Keratinocyte (primary cell): ENCODE data around the gene C20orf173. TPM values are rescaled to one million over a fixed set of nuclear protein-coding genes. Genes with fewer than 3 reads are reported as not detected.

Experiments
- DNase-seq: peaks from one replicate; pipeline ENCODE4 v3.0.0-alpha.2; 2011; ENCODE audit warnings: low read depth, missing footprints, low spot score
- FAIRE-seq: peaks from 2 replicates; lab custom pipeline; 2011; peaks lifted over from hg19 to GRCh38; lab: Jason Lieb, UNC
- H2AFZ ChIP-seq: 2 replicates; pipeline ENCODE4 v1.6.0; 2012; ENCODE audit warnings: low read length, control low read depth, inconsistent platforms; ENCODE audit not compliant: control insufficient read depth
- H3K27ac ChIP-seq: 2 replicates; pipeline ENCODE4 v1.5.1; 2011; ENCODE audit warnings: low read length; ENCODE audit not compliant: control insufficient read depth, insufficient read depth
- H3K27me3 ChIP-seq: 3 replicates; pipeline ENCODE4 v1.6.0; 2011; ENCODE audit warnings: low read length; ENCODE audit not compliant: control insufficient read depth, insufficient read depth; ENCODE audit errors: extremely low read depth
- H3K36me3 ChIP-seq, 2 experiments: 2 replicates in 1 of 2; 3 replicates in 1 of 2; pipeline ENCODE4 v1.5.1; 2011; ENCODE audit warnings: low read length in 2 of 2, mild to moderate bottlenecking in 1 of 2; ENCODE audit not compliant: control insufficient read depth in 2 of 2, insufficient read depth in 2 of 2; ENCODE audit errors: extremely low read depth in 1 of 2
- H3K4me1 ChIP-seq: 3 replicates; pipeline ENCODE4 v1.5.1; 2011; ENCODE audit warnings: low read length; ENCODE audit not compliant: control insufficient read depth, insufficient read depth; ENCODE audit errors: extremely low read depth
- H3K4me2 ChIP-seq: 3 replicates; pipeline ENCODE4 v1.6.0; 2011; ENCODE audit warnings: low read depth, low read length; ENCODE audit not compliant: control insufficient read depth, insufficient read depth; ENCODE audit errors: extremely low read depth
- H3K4me3 ChIP-seq, 3 experiments: fragments of 200-600 bp in 1 of 3; sonication (generic) in 1 of 3; 2 replicates in 2 of 3; 3 replicates in 1 of 3; pipeline ENCODE4 v1.5.1; 2011 to 2016; ENCODE audit warnings: low read length in 3 of 3, mild to moderate bottlenecking in 3 of 3, control low read depth in 2 of 3, inconsistent platforms in 1 of 3, low read depth in 1 of 3, mixed read lengths in 1 of 3, mixed run types in 1 of 3, moderate library complexity in 1 of 3; ENCODE audit not compliant: control insufficient read depth in 2 of 3, insufficient read depth in 2 of 3; ENCODE audit errors: extremely low read depth in 1 of 3
- H3K79me2 ChIP-seq: 2 replicates; pipeline ENCODE4 v1.6.0; 2012; ENCODE audit warnings: low read length; ENCODE audit not compliant: control insufficient read depth, insufficient read depth
- H3K9ac ChIP-seq: 3 replicates; pipeline ENCODE4 v1.6.0; 2011; ENCODE audit warnings: low read length; ENCODE audit not compliant: control insufficient read depth, insufficient read depth; ENCODE audit errors: extremely low read depth
- H3K9me1 ChIP-seq: 3 replicates; pipeline ENCODE4 v1.6.0; 2011; ENCODE audit warnings: low read length; ENCODE audit not compliant: control insufficient read depth, insufficient read depth; ENCODE audit errors: extremely low read depth
- H3K9me3 ChIP-seq: 2 replicates; pipeline ENCODE4 v1.5.1; 2012; ENCODE audit warnings: low read depth, low read length; ENCODE audit not compliant: control insufficient read depth
- H4K20me1 ChIP-seq: 3 replicates; pipeline ENCODE4 v1.6.0; 2011; ENCODE audit warnings: low read length; ENCODE audit not compliant: control insufficient read depth, insufficient read depth; ENCODE audit errors: extremely low read depth
- EZH2 ChIP-seq: IDR thresholded peaks from one replicate; pipeline ENCODE4 v1.6.1; 2012; ENCODE audit warnings: inconsistent platforms, mild to moderate bottlenecking, low read length, moderate library complexity
- dilution Hi-C: fragments of 300-500 bp; cut with MboI; formaldehyde crosslinking; loops from one replicate; pipeline ENCODE4 v1.7.0; 2020; ENCODE audit warnings: low sequenced_read_pairs; ENCODE audit not compliant: extremely low pct_ligation_motif_present
- polyA plus RNA-seq, 5 experiments: library from polyadenylated mRNA; depleted of rRNA in 3 of 5; stranded (reverse) in 3 of 5; stranded (forward) in 1 of 5; unstranded in 1 of 5; fragments of >200 nt; gene quantifications; 1 replicate in 1 of 5; 2 replicates in 3 of 5; 3 replicates in 1 of 5; pipeline versions ENCODE4 v1.2.1 to v1.2.3, GENCODE V29; 2011 to 2012; ENCODE audit warnings: missing spikeins in 2 of 5, low read depth in 1 of 5, low replicate concordance in 1 of 5
- TF ChIP-seq, protein P1 (sequence below), 3 experiments: IDR thresholded peaks in 1 of 3; conservative IDR thresholded peaks in 1 of 3; optimal IDR thresholded peaks in 1 of 3; 2 replicates in 2 of 3; 3 replicates in 1 of 3; pipeline versions ENCODE3 to v1.5.1; 2011; ENCODE audit warnings: low read length in 3 of 3, mild to moderate bottlenecking in 3 of 3, moderate library complexity in 2 of 3, control low read depth in 1 of 3, inconsistent platforms in 1 of 3; ENCODE audit not compliant: insufficient read depth in 2 of 3; ENCODE audit errors: extremely low read depth in 1 of 3

The C20orf173 gene
- polyA plus RNA-seq, 1 donor (not counting 4 experiments of a cell fraction or from before 2014, with no cell fraction given), result not detected

DNA sequence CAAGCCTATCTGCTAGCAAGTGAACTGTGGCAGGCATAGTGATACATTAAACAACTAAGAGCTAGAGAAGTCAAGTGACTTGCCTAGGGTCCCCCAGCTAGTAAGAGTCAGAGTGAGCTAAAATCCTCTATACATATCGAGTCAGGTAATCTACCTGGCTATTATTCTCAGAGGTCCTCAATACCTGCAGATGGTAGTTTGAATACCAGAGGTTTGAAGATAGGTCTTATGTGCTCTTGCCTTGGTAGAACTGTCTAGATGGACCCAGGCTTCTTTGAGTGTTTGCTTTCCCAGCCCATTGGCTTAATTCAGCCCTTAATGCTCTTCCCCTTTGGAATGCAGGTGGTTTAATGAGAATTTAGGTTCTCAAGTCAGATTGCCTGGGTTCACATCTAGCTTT, 13.5 kb upstream of the C20orf173 start:
- FAIRE-seq, result no peak
- peaks cover 11 to 12% of the 10 kb centered on the region in 2 experiments for H3K36me3 ChIP-seq
- H3K4me3 ChIP-seq, result no peak overlapping the region
- no peaks in the 10 kb centered on the region for H3K27me3 ChIP-seq
- H4K20me1 ChIP-seq, result no peaks in the 10 kb centered on the region
- H3K4me2 ChIP-seq, result peak overlapping the region; percentile 82
- DNase-seq, result no peak
- dilution Hi-C loops, result no loop called here
- no peak overlapping the region for H3K27ac ChIP-seq
- H3K9me3 ChIP-seq, result no peaks in the 10 kb centered on the region
- peak overlapping the region; percentile 91 for H3K9ac ChIP-seq
- peaks cover 2% of the 10 kb centered on the region for H3K9me1 ChIP-seq
- H3K4me1 ChIP-seq, result peaks cover 13% of the 10 kb centered on the region
- H3K79me2 ChIP-seq, result peaks cover 5% of the 10 kb centered on the region
- H2AFZ ChIP-seq, result no peak overlapping the region
- no peak for TF ChIP-seq EZH2

DNA sequence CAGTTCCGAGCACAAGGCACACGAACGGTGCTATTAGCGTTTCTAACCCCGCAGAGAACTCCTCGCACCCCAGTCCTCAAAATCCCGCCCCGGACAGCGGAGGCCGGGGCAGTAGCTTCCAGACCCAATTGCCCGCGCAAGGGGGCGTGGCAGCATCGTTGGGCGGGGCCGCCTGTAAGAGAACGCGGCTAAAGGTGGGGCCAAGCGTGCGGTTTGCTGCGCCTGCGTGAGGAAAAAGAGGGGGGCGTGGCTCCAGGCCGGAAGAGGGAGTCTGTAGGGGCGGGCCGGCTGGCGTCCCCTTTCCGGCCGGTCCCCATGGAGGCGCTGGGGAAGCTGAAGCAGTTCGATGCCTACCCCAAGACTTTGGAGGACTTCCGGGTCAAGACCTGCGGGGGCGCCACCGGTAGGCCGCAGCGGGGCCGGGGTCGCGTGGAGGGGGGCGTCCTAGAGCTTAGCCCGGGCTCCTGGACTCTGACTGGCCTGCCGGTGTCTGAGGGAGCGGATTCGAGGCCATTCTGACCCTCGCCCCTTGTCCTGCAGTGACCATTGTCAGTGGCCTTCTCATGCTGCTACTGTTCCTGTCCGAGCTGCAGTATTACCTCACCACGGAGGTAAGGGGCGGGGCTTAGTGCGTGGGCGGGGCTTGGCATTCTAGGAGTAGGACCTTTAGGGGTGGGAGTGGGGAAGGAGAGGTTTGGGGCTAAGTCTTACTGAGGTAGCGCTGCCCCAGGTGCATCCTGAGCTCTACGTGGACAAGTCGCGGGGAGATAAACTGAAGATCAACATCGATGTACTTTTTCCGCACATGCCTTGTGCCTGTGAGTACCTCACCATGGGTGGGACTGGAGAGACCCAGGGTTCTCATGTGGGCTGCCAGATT, 12.6 kb upstream of the C20orf173 start, which contains the start of gene ERGIC3:
ERGIC3 (plus strand) TSS at position 296 of the 880 bp plus-strand sequence; CDS start at position 316, 20 bp downstream.
- peak within 1 kb of the TSS; percentile 91 for H3K9ac ChIP-seq
- H2AFZ ChIP-seq, result peak within 1 kb of the TSS; percentile 92
- peaks cover 13% of the 10 kb centered on the region for H3K4me1 ChIP-seq
- peak within 1 kb of the TSS; percentile 81 for H3K27ac ChIP-seq
- H3K9me1 ChIP-seq, result peaks cover 2% of the 10 kb centered on the region
- H3K79me2 ChIP-seq, result peaks cover 5% of the 10 kb centered on the region
- TF ChIP-seq, protein P1, sequence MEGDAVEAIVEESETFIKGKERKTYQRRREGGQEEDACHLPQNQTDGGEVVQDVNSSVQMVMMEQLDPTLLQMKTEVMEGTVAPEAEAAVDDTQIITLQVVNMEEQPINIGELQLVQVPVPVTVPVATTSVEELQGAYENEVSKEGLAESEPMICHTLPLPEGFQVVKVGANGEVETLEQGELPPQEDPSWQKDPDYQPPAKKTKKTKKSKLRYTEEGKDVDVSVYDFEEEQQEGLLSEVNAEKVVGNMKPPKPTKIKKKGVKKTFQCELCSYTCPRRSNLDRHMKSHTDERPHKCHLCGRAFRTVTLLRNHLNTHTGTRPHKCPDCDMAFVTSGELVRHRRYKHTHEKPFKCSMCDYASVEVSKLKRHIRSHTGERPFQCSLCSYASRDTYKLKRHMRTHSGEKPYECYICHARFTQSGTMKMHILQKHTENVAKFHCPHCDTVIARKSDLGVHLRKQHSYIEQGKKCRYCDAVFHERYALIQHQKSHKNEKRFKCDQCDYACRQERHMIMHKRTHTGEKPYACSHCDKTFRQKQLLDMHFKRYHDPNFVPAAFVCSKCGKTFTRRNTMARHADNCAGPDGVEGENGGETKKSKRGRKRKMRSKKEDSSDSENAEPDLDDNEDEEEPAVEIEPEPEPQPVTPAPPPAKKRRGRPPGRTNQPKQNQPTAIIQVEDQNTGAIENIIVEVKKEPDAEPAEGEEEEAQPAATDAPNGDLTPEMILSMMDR (optimal IDR thresholded peaks at IDR 0.05 in 1 of 3, IDR thresholded peaks at IDR 0.05 in 1 of 3, conservative IDR thresholded peaks at IDR 0.05 in 1 of 3; ENCODE audit: extremely low read depth in 1 of 3, insufficient read depth in 2 of 3, low read length in 3 of 3), result no peak
- no peak for TF ChIP-seq EZH2
- peak within 1 kb of the TSS; percentile 84 to 93 (median 85) for H3K4me3 ChIP-seq
- FAIRE-seq (no peak), DNase-seq (peak; percentile 62)
- peak within 1 kb of the TSS; percentile 82 for H3K4me2 ChIP-seq
- dilution Hi-C loops, result no loop called here
- peaks cover 3 to 7% of the 10 kb centered on the region in 2 experiments for H3K36me3 ChIP-seq
- no peaks in the 10 kb centered on the region for H4K20me1 ChIP-seq
- H3K27me3 ChIP-seq, result no peaks in the 10 kb centered on the region
- no peaks in the 10 kb centered on the region for H3K9me3 ChIP-seq
